ENCODE measurements around the gene TPGS1.

Gene TPGS1

DNA sequence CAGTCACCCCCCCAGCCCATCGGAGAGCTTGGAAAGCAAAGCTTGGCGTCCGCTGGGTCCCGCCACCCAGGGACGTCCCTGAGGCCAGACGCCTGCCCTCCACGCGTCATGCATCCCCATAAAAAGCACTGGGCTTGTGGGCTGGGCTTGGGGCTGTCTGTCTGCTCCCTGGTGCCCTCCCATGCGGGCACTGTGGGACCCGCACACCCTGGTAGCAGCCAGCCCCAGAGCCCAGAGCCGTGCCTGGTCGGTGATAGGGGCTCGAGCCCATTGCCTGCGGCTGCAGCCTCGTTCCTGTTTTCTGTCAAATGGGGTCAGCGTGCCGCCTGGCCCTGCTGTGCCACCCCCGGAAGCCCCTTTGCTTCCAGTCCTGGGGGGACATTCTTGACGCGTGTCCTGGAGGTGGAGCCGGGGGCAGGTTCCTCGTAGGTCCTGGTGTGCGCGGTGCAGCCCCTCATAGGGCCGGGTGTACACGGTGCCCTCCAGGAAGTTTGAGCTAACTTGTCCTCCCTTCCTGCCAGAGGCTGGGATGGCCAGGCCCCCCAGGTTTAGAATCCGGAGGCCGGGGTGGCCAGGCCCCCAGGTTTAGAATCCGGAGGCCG, 32.2 kb downstream of the TPGS1 start:
- DNase-seq (ENCODE audit: insufficient read length, low spot score) = no peak
- no peak for TF ChIP-seq POLR2A (IDR thresholded peaks at IDR 0.05; ENCODE audit: low read depth, low read length)
- no peak for FAIRE-seq

DNA sequence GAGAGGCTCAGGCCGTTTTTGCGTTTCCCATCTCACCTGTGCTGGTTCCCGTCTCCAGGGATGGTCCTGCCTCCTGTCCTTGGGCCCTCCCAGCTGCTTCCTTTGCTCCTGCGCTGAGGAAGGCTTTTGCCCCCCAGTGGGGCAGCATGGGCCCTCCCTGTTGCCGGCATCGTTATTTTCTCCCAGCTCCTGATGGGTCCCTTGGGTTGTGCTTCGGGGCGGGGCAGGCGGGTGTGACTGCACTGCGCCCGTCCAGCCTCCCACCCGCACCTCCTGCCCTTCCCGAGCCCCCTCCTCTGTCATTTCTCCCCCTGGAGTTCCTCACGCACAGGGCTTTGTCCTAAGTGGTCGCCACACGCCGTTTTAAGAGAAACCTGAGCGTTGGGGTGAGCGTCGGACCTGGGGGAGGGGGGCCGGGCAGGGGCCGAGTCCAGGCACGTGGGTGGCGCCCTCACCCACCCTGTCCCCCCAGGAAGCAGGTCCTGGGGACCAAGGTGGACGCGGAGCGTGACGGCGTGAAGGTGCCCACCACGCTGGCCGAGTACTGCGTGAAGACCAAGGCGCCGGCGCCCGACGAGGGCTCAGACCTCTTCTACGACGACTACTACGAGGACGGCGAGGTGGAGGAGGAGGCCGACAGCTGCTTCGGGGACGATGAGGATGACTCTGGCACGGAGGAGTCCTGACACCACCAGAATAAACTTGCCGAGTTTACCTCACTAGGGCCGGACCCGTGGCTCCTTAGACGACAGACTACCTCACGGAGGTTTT, 33.8 kb downstream of the TPGS1 start:
- no peak for FAIRE-seq
- no peak for TF ChIP-seq POLR2A (IDR thresholded peaks at IDR 0.05; ENCODE audit: low read depth, low read length)
- DNase-seq (ENCODE audit: insufficient read length, low spot score) = no peak

DNA sequence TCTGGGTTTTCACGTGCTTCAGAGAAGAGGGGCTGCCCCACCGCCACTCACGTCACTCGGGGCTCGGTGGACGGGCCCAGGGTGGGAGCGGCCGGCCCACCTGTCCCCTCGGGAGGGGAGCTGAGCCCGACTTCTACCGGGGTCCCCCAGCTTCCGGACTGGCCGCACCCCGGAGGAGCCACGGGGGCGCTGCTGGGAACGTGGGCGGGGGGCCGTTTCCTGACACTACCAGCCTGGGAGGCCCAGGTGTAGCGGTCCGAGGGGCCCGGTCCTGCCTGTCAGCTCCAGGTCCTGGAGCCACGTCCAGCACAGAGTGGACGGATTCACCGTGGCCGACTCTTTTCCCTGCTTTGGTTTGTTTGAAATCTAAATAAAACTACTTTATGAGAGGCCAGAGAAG, 34.4 kb downstream of the TPGS1 start:
- DNase-seq (ENCODE audit: insufficient read length, low spot score) (no peak), FAIRE-seq (no peak)
- TF ChIP-seq POLR2A (IDR thresholded peaks at IDR 0.05; ENCODE audit: low read depth, low read length) = no peak

DNA sequence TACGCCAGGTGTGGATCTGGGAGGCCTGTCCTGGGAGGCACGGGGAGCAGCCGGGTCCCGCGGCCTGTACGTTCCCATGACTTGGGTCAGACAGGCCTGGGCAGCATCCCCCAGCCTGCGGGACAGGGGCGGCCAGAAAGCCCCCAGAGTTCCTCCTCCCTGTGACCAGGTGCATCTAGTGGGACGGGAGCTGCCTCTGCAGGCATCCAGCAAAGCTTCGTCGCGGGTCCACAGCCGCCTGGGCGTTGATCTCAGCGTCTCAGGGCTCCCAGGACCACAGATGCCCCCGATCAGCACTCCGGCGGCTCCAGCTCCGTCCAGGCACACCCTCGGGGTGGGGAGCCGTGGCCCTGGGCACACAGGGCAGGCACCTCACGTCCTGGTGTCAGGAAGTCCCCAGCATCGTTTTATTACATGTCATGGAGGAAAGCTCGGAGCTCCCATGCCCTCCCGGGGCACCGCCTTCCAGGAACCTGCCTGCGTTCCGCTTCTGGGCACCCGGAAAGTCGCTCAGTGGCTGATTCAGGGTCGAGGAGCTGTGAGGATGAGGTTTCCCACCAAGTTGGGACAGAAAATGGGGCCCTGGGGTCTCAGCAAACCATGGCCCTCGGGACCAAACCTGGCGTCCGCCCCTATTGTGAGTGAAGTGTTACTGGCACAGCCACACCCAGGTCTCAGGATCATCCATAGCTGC, 35.0 kb downstream of the TPGS1 start:
- no peak for FAIRE-seq
- no peak for DNase-seq (ENCODE audit: insufficient read length, low spot score)
- TF ChIP-seq POLR2A (IDR thresholded peaks at IDR 0.05; ENCODE audit: low read depth, low read length) = no peak

DNA sequence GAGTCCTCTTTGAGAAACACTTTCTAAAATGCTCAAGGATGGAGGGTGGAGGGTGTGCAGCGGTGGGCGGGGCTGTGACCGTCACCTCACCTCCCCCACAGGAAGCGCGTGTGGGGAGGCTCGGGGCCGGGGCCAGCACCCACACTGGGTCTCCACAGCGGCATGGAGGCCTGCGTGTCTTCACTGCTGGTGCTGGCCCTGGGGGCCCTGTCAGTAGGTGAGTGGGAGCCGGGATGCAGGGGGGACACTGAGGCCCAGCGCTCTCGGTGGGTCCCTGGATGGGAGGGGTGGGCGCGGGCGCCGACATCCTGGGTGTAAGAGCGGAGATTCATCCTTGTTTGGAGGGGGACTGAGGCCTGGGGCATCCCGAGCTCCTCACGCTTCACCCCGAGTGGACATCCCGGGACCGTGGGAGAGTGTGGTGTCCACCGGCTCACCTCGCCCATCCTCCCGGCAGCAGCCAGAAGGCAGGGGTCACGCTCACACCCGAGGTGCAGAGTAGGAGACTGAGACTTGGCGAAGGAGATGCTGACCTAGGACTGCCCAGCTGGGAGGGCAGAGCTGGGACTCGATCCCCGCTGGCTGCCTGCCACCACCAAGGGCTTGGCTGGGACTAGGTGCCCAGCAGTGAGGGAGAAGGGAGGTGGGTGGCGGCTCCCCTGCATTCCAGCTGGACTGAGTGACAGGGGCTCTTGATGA, 36.8 kb downstream of the TPGS1 start, which contains the start of gene GZMM:
Gene GZMM (plus strand): TSS at position 144 of the 699 bp plus-strand sequence. CDS start 19 bp downstream, at position 163.
- FAIRE-seq (no peak), DNase-seq (ENCODE audit: insufficient read length, low spot score) (no peak)
- no peak for TF ChIP-seq POLR2A (IDR thresholded peaks at IDR 0.05; ENCODE audit: low read depth, low read length)

DNA sequence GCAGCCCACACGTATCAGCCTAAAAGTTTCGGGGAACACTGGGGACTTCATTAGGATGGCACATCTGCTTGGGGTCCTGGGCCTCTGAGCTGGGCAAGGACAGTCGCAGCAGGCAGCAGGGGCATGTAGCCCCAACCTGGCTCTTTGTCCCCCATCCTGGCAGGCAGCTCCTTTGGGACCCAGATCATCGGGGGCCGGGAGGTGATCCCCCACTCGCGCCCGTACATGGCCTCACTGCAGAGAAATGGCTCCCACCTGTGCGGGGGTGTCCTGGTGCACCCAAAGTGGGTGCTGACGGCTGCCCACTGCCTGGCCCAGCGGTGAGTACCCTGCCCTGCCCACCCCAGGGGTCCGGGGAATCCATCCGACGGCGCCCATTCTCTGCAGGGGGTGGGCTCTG, 39.8 kb downstream of the TPGS1 start:
- TF ChIP-seq POLR2A (IDR thresholded peaks at IDR 0.05; ENCODE audit: low read depth, low read length) = no peak
- FAIRE-seq = no peak
- DNase-seq (ENCODE audit: insufficient read length, low spot score) = no peak

DNA sequence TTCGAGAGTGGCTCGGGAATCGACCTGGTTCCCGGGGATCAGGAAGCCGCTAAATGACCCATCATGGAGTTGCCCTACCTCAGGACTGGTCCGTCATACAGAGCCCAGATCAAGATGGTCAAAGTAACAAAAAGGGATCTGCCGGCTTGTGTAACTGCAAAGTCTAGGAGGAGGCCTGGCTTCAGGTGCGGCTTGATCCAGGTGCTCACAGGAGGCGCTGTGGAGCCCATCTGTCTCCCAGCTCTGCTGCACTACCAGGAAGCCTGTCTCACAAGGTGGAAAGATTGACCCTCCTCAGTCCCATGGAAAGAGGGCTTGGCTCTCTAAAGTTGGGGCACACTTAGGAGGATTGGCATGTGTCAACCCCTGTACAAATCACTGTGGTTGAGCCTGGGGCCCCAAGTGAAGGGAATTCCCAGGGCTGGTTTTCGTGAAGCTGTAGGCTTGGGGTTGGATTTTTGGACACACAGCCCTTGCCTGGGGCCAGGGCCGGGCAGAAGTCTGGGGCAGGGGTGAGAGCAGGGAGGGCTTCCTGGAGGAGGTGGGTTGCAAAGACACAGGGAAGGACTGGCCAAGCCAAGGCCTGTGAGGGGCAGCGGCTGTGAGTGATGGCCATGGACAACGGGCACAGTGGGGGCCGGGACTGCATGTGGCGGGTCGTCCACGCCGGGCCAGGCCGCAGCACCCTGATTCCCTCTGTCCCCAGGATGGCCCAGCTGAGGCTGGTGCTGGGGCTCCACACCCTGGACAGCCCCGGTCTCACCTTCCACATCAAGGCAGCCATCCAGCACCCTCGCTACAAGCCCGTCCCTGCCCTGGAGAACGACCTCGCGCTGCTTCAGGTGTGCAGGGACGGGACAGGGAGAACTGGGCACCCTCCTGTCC, 40.8 kb downstream of the TPGS1 start:
- DNase-seq (ENCODE audit: insufficient read length, low spot score) (no peak), FAIRE-seq (no peak)
- TF ChIP-seq POLR2A (IDR thresholded peaks at IDR 0.05; ENCODE audit: low read depth, low read length) = no peak

DNA sequence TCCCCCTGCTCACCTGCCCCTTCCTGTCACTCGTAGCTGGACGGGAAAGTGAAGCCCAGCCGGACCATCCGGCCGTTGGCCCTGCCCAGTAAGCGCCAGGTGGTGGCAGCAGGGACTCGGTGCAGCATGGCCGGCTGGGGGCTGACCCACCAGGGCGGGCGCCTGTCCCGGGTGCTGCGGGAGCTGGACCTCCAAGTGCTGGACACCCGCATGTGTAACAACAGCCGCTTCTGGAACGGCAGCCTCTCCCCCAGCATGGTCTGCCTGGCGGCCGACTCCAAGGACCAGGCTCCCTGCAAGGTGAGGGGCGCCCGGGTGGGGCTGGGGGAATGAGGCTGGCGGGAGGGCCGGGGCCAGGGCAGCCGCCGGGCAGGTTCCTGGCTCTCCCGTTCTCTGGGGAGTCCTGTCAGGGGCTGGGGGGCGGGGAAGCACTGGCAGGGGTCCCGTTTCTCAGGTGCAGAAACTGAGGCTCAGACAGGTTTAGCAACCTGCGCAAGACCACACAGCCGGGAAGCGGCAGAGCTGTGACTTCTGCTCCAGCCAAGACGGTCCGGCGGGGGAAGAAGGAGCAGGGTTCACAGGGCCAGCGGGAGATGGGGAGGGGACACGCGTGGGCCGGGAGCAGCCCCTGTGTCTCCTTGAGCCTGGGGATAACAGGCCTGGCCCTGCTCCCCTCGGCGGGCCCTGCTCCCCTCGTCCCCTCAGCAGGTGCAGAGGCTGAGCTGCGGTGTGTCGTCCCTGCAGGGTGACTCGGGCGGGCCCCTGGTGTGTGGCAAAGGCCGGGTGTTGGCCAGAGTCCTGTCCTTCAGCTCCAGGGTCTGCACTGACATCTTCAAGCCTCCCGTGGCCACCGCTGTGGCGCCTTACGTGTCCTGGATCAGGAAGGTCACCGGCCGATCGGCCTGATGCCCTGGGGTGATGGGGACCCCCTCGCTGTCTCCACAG, 41.9 kb downstream of the TPGS1 start:
- DNase-seq (ENCODE audit: insufficient read length, low spot score) (no peak), FAIRE-seq (no peak)
- TF ChIP-seq POLR2A (IDR thresholded peaks at IDR 0.05; ENCODE audit: low read depth, low read length) = no peak

DNA sequence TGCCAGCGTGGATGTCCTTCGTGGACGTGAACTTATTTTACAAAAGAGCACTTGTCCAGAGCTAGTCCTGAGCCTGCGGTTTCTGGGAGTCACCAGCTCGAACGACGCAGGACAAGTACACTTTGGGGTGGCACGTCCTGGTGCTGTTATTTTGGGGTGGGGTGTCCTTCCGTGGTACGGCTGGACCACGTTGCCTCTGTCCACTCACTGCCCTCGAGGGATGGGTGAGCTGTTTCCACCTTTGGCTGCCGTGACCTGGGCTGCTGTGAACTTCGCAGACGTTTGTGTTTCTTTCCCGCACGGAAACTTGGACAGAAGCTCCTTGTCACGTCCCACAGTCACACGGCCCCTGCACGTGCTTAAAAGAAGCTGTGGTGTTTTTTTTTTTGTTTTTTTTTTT, 47.5 kb downstream of the TPGS1 start:
- FAIRE-seq (no peak), DNase-seq (ENCODE audit: insufficient read length, low spot score) (no peak)
- TF ChIP-seq POLR2A (IDR thresholded peaks at IDR 0.05; ENCODE audit: low read depth, low read length) = no peak

DNA sequence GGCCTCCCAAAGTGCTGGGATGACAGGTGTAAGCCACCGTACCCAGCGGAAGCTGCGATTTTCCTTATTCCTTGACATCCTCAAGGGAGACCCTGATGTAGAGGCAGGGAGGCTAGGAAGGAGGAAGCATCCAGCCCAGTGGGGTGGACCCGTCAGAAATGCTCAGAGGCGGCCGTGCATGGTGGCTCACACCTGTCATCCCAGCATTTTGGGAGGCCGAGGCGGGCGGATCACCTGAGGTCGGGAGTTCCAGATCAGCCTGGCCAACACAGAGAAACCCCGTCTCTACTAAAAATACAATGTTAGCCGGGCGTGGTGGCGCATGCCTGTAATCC, 48.1 kb downstream of the TPGS1 start:
- no peak for FAIRE-seq
- DNase-seq (ENCODE audit: insufficient read length, low spot score) = no peak
- TF ChIP-seq POLR2A (IDR thresholded peaks at IDR 0.05; ENCODE audit: low read depth, low read length) = no peak

DNA sequence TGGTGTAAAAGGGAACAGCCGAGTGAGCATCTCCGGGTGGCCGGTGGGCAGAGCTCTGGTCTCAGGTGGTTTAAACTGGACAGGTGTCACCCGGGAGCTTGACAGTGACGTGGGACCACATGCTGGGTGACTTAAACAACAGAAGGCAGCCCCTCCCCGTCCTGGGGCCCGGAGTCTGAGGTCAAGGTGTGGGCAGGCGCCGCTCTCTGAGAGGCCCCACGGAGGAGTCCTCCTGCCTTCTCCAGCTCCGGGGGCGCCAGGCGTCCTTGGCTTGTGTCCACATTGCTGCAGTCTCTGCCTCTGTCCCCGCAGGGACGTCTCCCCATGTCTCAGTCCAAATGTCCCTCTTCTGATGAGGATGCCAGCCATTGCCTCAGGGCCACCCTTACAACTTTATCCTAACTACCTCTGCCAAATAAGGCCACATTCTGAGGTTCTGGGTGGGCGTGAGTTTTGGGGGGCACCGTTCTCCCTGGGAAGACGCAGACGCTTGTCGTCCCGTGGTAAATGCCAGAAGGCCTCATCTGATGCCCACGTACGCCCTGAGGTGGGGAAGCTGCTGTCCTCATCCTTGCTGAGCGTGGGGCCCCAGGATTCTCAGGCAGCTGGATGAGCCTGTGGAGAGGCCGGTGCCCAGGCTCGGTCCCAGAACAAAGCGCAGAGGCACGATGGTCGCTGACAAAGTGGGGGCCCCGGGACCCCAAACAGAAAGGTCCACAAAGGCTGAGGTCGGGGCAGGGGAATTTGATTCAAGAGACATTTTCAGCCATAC, 49.5 kb downstream of the TPGS1 start:
- no peak for TF ChIP-seq POLR2A (IDR thresholded peaks at IDR 0.05; ENCODE audit: low read depth, low read length)
- DNase-seq (ENCODE audit: insufficient read length, low spot score) = no peak
- no peak for FAIRE-seq

All from H54 (cell line).